ENCODE results near the gene BEX3. TPM values are rescaled to one million over a fixed set of nuclear protein-coding genes. Genes with fewer than 3 reads are reported as not detected.

The BEX3 gene
- total and polyA plus RNA-seq, 2 experiments from 2014 or later = 1,502 to 2,284 TPM

GRCh38 chrX:103360092-103360491 is 16.2 kb upstream of the BEX3 start:
- no peaks in the 10 kb centered on the region for H3K9me3 ChIP-seq (ENCODE audit: low read depth)
- peak; percentile 47 to 50 for DNase-seq (ENCODE audit: low read depth in 1 of 2, low spot score in 1 of 2)

GRCh38 chrX:103360916-103361315 is 15.4 kb upstream of the BEX3 start:
- H3K4me1 ChIP-seq (ENCODE audit: low read depth) = peaks cover 28% of the 10 kb centered on the region
- no peaks in the 10 kb centered on the region for H3K27me3 ChIP-seq
- TF ChIP-seq CTCF (IDR thresholded peaks at IDR 0.05; ENCODE audit: low read depth, low read length) = no peak
- peak overlapping the region; percentile 62 for H3K27ac ChIP-seq
- peaks cover 7% of the 10 kb centered on the region for H3K36me3 ChIP-seq
- DNase-seq (ENCODE audit: low read depth in 1 of 2, low spot score in 1 of 2) = no peak
- H3K4me3 ChIP-seq = no peak overlapping the region
- H3K9me3 ChIP-seq (ENCODE audit: low read depth) = no peaks in the 10 kb centered on the region

More at GRCh38 chrX:103360092-103360491, 16.2 kb upstream of the BEX3 start:
- H3K4me3 ChIP-seq = no peak overlapping the region
- peaks cover 28% of the 10 kb centered on the region for H3K4me1 ChIP-seq (ENCODE audit: low read depth)
- no peak for TF ChIP-seq CTCF (IDR thresholded peaks at IDR 0.05; ENCODE audit: low read depth, low read length)
- no peaks in the 10 kb centered on the region for H3K27me3 ChIP-seq
- H3K27ac ChIP-seq = peak overlapping the region; percentile 62
- peaks cover 7% of the 10 kb centered on the region for H3K36me3 ChIP-seq

GRCh38 chrX:103361798-103362197 is 14.5 kb upstream of the BEX3 start:
- H3K4me1 ChIP-seq (ENCODE audit: low read depth) = peaks cover 28% of the 10 kb centered on the region
- H3K36me3 ChIP-seq = peaks cover 7% of the 10 kb centered on the region
- no peaks in the 10 kb centered on the region for H3K27me3 ChIP-seq
- DNase-seq (ENCODE audit: low read depth in 1 of 2, low spot score in 1 of 2) = no peak
- H3K4me3 ChIP-seq = no peak overlapping the region
- H3K9me3 ChIP-seq (ENCODE audit: low read depth) = no peaks in the 10 kb centered on the region
- TF ChIP-seq CTCF (IDR thresholded peaks at IDR 0.05; ENCODE audit: low read depth, low read length) = no peak
- no peak overlapping the region for H3K27ac ChIP-seq

- TF ChIP-seq CTCF (IDR thresholded peaks at IDR 0.05; ENCODE audit: low read depth, low read length) = no peak
These were observed 13.9 kb upstream of the BEX3 start for GRCh38 chrX:103362474-103362873.

GRCh38 chrX:103363046-103363445 is 13.3 kb upstream of the BEX3 start:
- TF ChIP-seq CTCF (IDR thresholded peaks at IDR 0.05; ENCODE audit: low read depth, low read length) = no peak
- no peak overlapping the region for H3K4me3 ChIP-seq
- H3K27me3 ChIP-seq = no peaks in the 10 kb centered on the region
- H3K4me1 ChIP-seq (ENCODE audit: low read depth) = peaks cover 22% of the 10 kb centered on the region
- DNase-seq (ENCODE audit: low read depth in 1 of 2, low spot score in 1 of 2) = no peak
- H3K9me3 ChIP-seq (ENCODE audit: low read depth) = no peaks in the 10 kb centered on the region
- peaks cover 4% of the 10 kb centered on the region for H3K36me3 ChIP-seq
- H3K27ac ChIP-seq = no peak overlapping the region

More at GRCh38 chrX:103362474-103362873, 13.9 kb upstream of the BEX3 start:
- H3K9me3 ChIP-seq (ENCODE audit: low read depth) = no peaks in the 10 kb centered on the region
- H3K27me3 ChIP-seq = no peaks in the 10 kb centered on the region
- peak; percentile 35 to 53 for DNase-seq (ENCODE audit: low read depth in 1 of 2, low spot score in 1 of 2)
- peaks cover 7% of the 10 kb centered on the region for H3K36me3 ChIP-seq
- H3K4me3 ChIP-seq = no peak overlapping the region
- no peak overlapping the region for H3K27ac ChIP-seq
- H3K4me1 ChIP-seq (ENCODE audit: low read depth) = peaks cover 27% of the 10 kb centered on the region

- no peak for TF ChIP-seq CTCF (IDR thresholded peaks at IDR 0.05; ENCODE audit: low read depth, low read length)
- Histone ChIP-seq H3K27ac (no peak overlapping the region), H3K4me3 (no peak overlapping the region), H3K27me3 (no peaks in the 10 kb centered on the region), H3K36me3 (no peaks in the 10 kb centered on the region), H3K4me1 (ENCODE audit: low read depth) (no peaks in the 10 kb centered on the region), H3K9me3 (ENCODE audit: low read depth) (no peaks in the 10 kb centered on the region)
- no peak for DNase-seq (ENCODE audit: low read depth in 1 of 2, low spot score in 1 of 2)
These were observed 8.8 kb upstream of the BEX3 start for GRCh38 chrX:103367502-103367901.
